HG02678 (cell line): Measurements from ENCODE around the gene UST.
A peak's percentile ranks its signal among the peaks of the same experiment; 100 is the strongest.

Experiments used
- ATAC-seq: cut with Tn5 transposase; IDR thresholded peaks from one replicate; pipeline ENCODE4 v1.9.1; 2021; ENCODE audit warnings: mild to moderate bottlenecking, moderate library complexity; ENCODE audit not compliant: unreplicated experiment

The UST gene

DNA sequence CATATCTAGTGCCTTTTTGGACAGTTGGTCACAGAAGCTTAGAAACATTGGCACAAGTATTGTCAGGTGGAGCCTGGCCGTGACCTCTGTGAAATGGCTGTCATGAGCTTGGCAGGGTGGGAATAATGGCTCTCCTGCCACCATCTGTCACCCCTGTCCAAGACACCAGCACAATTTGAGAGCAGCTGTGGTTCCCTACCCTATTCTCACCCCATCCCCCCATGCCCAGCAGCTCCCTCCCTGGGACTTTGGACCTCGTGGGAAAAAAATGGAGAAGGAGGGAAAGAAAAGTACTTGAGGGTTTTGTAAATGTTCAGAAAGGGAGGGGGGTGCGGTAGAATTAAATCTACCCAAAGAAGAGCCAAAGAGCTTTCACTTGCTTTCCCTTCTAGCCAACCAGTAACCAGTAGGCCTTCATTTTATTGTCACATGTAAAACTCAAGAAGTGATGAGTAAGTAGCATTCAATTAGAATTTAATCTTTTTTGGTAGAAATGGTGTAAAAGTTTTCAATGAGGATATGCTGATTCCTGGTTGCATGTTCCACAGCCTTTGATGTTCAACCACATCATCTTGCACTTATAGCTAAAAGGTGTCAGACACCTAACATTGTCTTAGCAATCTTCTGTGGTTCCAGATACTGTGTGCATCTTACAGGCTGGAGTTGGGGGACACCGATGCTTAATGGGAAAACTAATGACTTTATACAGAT lies 307.2 kb downstream of the UST start:
- ATAC-seq, result no peak

DNA sequence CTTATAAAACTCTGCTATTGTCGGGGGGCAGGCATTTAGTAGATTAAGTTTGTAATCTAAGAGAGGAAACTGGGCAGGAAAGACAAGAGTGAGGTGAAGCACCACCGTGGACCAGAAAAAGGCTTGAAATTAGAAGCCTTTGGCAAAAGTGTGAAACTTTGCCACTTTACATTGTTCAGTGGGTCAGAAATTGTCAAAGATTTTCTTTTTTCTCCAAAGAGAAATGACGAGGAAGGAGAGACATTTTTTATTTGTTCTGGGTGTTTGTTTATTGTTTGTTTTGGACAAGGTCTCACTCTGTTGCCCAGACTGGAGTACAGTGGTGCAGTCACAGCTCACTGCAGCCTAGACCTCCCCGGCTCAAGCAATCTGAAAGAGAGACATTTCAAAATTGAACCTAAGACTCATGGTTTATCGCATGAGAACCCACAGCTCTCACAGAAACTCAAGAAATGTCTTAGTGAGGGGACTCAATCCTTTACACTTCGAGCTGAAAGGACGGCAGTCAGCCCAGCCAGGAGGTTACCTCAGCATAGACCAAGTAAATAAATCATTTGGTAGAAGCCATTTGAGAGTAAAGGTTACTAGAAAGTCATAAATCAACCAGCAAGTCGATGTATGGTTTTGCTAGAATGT lies 307.8 kb downstream of the UST start:
- peak; percentile 88 for ATAC-seq

DNA sequence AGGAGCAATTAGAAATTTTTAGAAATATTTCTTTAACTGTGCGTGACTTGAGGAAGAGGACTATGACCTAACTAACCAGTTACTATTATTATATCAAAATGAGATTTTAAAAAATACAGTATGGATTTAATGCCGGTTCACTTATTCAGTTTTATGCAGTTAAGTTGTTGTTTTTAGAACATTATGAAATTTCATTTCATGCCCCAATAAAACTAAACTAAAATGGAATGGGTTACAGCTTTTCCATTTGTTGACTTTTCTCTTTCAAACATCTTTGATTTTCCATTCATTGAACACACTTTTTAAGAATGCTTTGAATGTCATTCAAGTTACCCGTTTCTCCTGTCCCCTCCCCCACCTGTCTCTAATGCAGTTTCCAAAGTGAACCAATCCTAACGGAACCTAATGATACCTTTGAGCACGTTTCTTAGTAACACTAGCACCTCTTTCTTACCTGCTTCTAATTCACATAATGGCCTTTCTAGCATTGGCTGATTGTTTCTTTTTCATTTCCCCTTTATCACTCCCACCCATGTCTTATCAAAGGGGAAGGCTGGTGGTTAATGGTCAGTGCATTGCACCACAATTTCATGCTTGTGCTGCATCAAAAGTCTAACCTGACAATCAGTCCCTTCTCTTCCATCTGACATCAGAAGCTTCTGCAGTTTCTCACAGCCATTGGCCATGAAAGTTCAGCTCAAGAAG lies 308.5 kb downstream of the UST start:
- peak; percentile 19 for ATAC-seq

DNA sequence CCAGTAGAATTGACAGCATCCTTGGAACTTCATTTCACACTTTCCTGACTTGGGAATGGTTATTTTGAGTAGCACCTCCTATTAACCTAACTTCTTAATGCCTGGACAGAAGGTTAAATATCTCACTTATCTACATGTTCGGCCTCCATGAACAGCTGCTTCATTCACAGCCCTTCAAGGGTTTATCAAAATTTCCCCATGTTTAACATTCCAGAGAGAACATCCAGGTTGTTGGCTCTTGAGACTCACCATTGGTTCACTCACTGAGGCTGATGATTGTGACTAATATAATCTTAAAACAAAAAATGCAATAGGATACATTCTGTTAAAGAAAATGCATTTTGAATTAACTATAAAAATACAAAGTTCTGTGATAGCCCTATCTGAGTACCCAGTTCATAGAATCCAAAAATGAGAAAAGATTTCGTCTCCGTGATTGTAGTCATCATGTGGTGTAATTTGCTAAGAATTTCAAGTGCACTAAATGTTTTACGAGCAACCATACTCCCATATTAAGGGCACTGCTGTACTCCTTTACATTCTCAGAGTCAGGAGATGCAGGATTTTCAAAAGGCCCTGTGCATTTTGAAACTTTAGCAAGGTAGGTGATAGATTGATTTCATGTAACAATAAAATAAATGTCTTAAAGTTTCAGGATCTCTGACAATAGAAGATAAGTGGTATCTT lies 310.1 kb downstream of the UST start:
- no peak for ATAC-seq

GRCh38 chr6:149057464-149057840 lies 310.6 kb downstream of the UST start:
- no peak for ATAC-seq

DNA sequence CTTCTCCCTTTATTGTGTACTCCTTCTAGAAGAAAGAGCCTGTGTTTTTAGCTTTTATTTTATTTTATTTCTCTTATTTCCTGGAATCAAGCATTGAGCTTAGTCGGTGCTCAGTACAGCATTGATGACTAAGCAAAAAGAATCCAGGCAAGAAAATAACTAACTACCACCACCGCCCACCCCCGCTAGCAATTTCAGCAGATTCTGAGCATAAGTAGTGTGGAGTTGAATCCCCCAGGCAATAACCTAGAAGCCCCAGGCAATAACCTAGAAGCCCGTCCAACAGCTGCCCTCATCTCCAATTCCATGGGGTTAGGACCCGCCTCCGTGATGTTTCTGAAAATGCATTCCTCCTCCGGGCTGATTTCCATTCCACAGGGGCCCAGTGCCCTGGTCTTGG lies 312.7 kb downstream of the UST start:
- ATAC-seq, result no peak

- peak; percentile 64 for ATAC-seq
These were observed 313.6 kb downstream of the UST start for GRCh38 chr6:149060300-149060984.

- no peak for ATAC-seq
These were observed 314.3 kb downstream of the UST start for GRCh38 chr6:149060985-149061760.

- ATAC-seq, result no peak
These were observed 315.1 kb downstream of the UST start for GRCh38 chr6:149061930-149062329.

DNA sequence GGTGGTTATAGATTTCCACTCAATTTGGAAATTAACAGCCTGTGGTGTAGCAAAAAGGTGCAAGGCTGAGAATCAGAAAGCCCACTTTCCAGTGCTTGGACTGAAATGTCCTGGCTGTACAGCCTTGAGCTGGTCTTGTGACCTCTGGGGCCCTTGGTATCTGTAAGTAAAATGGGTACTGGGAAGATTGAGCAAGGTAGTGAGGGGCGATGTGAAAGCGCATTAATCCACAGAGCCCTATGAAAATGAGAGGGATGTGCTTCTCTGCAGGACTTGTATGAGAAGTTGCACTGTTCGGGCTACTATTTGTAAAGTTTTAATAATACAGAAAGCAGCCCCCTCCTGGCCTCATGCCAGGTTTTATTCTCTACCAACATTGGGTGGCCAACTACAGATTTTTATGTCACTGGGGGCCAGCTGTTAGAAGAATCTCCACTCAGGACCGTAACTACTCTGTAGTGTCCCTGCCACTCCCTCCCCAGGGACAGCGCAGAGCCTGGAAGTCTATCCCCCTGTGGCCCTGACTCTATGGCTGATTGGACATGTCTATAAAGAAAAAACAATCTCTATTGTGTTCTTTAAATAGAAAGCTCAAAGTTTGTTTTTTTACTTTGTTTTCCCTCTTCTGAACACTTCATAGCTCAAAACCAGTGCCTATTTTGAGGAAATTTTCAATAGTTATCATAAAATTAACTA lies 316.0 kb downstream of the UST start:
- ATAC-seq, result no peak

GRCh38 chr6:149063468-149063867 lies 316.6 kb downstream of the UST start:
- ATAC-seq, result no peak

DNA sequence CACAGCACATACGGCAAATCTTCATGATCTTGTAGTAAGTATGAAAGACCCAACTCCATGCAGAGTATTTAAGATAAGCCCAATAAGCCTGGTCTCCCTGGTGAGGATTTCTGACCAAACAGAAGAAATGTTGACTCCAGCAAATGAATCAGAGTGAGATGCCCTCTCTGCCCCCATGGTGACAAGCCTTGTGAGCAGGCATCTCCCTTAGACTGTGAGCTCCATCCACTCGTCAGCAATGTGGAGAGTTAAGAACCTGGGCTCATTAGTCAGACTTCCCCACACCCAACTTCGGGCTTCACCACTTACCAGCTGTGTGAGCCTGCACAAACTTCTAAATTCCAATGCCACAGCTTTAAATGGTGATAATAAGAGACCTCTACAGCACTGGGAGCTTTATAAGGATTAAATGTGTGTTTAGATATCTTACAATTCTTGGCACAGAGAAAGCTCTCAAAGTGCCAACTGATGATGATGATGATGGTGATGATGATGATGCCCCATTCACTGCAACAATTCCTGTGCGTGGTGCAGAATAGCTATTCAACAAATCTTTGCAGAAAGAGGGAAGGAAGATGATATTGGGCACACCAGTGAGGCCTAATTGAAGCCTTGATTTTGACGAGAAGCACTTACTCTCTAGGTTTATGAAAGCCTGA lies 317.3 kb downstream of the UST start:
- no peak for ATAC-seq

DNA sequence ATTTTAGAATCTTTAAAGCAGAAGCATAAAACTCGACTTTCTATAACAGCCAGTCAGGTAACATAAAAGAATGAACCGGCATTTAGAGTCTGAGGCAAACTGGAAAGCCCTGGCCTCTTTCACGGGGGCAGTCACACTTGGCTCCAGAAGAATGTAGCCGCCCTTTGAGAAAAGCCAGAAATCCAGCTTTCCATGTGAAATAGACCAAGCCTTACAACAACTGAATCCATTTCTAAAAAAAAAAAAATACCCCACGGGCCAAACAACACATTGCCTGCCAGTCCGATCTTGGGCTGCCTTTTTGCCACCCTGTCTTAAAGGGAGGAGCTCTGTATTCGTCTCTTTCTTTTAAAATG lies 317.8 kb downstream of the UST start:
- ATAC-seq, result no peak

GRCh38 chr6:149065121-149065520 lies 318.3 kb downstream of the UST start:
- ATAC-seq, result no peak

DNA sequence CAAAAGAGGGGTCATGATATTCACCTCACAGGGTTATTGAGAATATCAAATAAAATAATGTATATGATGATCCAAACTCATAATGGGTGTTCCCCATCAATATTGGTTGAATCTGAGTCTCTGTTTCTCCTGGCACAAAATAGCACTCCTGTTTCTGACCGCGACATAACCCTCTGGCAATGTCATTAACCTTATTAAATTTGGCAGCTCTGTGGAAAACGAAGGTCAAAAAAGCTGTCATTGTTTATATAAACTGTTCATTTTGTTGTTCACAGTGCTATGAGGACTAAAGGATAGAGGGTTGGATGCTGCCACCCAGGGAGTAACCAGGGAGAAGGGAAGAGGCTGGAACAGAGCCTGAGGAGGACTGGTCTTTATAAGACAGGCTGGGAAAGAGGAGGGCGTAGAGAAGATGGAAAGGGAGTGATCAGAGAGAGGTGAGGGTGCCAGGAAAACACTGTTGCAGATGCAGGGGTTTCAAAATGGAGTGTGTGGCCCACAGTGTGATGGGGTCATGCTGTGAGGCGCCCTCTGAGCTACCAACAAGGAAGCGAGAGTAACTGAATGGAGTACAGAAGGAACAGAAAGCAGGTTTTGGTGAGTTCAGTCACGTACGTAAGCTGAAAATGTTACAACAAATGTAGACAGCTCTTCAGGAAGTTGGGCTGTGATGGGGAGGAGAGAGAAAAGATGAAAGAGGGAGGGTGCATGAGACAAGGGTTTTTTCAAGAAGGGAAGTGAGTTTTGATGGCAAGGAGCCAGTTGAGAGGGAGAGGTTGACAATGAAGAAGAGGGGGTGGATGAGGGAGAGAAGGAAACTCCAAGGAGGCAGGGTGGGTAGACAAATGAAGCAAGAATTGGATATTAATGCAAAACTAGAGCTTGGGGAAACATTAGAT lies 319.1 kb downstream of the UST start:
- ATAC-seq, result peak; percentile 98

DNA sequence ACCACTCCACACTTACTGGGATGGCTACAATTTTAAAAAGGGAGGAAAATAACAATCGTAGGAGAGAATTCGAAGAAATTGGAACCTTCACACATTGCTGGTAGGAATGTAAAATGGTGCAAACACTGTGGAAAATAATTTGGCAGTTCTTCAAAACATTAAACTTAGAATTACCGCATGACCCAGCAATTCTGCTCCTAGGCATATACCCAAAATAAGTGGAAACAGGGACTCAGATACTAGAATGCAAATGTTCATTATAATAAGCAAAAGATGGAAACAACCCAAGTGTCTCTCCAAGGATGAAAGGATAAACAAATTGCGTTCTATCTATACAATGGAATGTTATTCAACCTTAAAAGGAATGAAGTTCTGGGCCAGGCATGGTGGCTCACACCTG lies 325.2 kb downstream of the UST start:
- no peak for ATAC-seq

DNA sequence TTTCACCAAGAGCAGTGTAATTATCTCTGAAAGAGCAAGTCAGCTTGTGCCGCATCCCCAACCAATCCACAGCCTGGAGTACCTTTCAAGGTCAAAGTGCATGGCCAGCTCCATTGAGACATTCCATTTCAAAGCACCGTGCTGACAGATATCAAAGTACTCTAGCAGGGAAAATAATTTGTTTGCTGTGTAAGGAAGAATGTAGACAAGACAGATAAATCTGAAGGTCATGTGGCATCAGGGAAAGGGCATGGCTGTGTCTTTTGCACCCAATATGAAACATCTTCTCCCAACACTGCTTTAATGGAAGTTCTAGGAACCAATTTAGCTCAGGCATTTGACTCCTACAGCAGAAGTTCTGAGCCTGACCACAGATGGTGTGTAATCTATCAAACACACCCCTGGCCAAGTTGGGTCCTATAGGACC lies 328.0 kb downstream of the UST start:
- ATAC-seq, result no peak
